PC-9 (cell line): ENCODE results near the gene SELPLG. TPM values are rescaled to one million over a fixed set of nuclear protein-coding genes. Genes with fewer than 3 reads are reported as not detected.

Source experiments
- BruUV-seq: library from RNA; stranded (reverse); fragments of 400-500 nt; replicated peaks from 2 replicates; lab custom pipeline; 2021; lab: Mats Ljungman, UMichigan
- CTCF ChIA-PET: fragments of 300-600 bp; sonication (Branson Sonifier 250); formaldehyde crosslinking; loops from one replicate; lab custom pipeline; 2022; ENCODE audit warnings: antibody characterized with exemption; lab: Charles Lee
- POLR2A ChIA-PET: fragments of 300-600 bp; sonication (Branson Sonifier 250); formaldehyde crosslinking; loops from one replicate; lab custom pipeline; 2022; ENCODE audit warnings: antibody characterized with exemption; ENCODE audit not compliant: unreplicated experiment; lab: Charles Lee
- DNase-seq, 2 experiments: peaks; one replicate each; pipeline versions ENCODE4 v3.0.0 to v3.0.0-alpha.2; 2015 to 2022; ENCODE audit warnings: mixed read lengths in 1 of 2
- H2AFZ ChIP-seq: fragments of 200-600 bp; sonication (generic); 2 replicates; pipeline ENCODE4 v1.8.1; 2017; ENCODE audit warnings: antibody characterized with exemption
- H3F3A ChIP-seq: fragments of 200-600 bp; sonication (generic); 2 replicates; pipeline ENCODE4 v1.8.1; 2017; ENCODE audit warnings: antibody characterized with exemption, mild to moderate bottlenecking, low read depth; ENCODE audit not compliant: insufficient read depth
- H3K27ac ChIP-seq: fragments of 200-600 bp; sonication (generic); 2 replicates; pipeline ENCODE4 v1.6.1; 2016; ENCODE audit warnings: mixed run types
- H3K27me3 ChIP-seq: fragments of 200-600 bp; sonication (generic); 2 replicates; pipeline ENCODE4 v1.6.1; 2016; ENCODE audit warnings: low read depth, mixed run types; ENCODE audit not compliant: insufficient read depth
- H3K36me3 ChIP-seq: fragments of 200-600 bp; sonication (generic); 2 replicates; pipeline ENCODE4 v1.6.1; 2016; ENCODE audit warnings: low read depth, mixed run types
- H3K4me1 ChIP-seq: fragments of 200-600 bp; sonication (generic); replicated peaks from 2 replicates; pipeline ENCODE4 v1.6.1; 2016; ENCODE audit warnings: mixed run types; ENCODE audit not compliant: insufficient read depth
- H3K4me2 ChIP-seq: fragments of 200-600 bp; sonication (generic); 2 replicates; pipeline ENCODE4 v1.6.1; 2017; ENCODE audit warnings: mixed run types
- H3K4me3 ChIP-seq: fragments of 200-600 bp; sonication (generic); 2 replicates; pipeline ENCODE4 v1.6.1; 2016; ENCODE audit warnings: mixed run types
- H3K79me2 ChIP-seq: fragments of 200-600 bp; sonication (generic); 2 replicates; pipeline ENCODE4 v1.6.1; 2017; ENCODE audit warnings: low read depth, mixed run types
- H3K9me2 ChIP-seq: fragments of 200-600 bp; sonication (generic); 2 replicates; pipeline ENCODE4 v1.8.1; 2017; ENCODE audit warnings: mild to moderate bottlenecking; ENCODE audit not compliant: insufficient read depth
- H3K9me3 ChIP-seq: fragments of 200-600 bp; sonication (generic); 2 replicates; pipeline ENCODE4 v1.8.1; 2016; ENCODE audit warnings: low read depth; ENCODE audit not compliant: insufficient read depth
- H4K20me1 ChIP-seq: fragments of 200-600 bp; sonication (generic); 2 replicates; pipeline ENCODE4 v1.8.1; 2017; ENCODE audit not compliant: insufficient read depth
- EZH2 ChIP-seq: fragments of 200-600 bp; sonication (generic); IDR thresholded peaks from 2 replicates; pipeline ENCODE4 v1.8.0; 2017; ENCODE audit warnings: antibody characterized with exemption, low read depth
- intact Hi-C: fragments of 100-400 bp; cut with micrococcal nuclease; formaldehyde crosslinking; loops from one replicate; pipeline ENCODE4 v1.10.0; 2022; ENCODE audit not compliant: unreplicated experiment
- total RNA-seq: library from RNA; stranded (reverse); gene quantifications from 2 replicates; pipeline ENCODE4 v1.2.3, GENCODE V29; 2021
- TF ChIP-seq, protein P1 (sequence below): fragments of 200-600 bp; sonication (generic); conservative IDR thresholded peaks from 2 replicates; pipeline ENCODE4 v1.6.1; 2017; ENCODE audit warnings: mixed run types, antibody characterized with exemption, mild to moderate bottlenecking, moderate library complexity

SELPLG gene
- total RNA-seq, 1 experiment from 2014 or later, result 0.96 TPM

DNA sequence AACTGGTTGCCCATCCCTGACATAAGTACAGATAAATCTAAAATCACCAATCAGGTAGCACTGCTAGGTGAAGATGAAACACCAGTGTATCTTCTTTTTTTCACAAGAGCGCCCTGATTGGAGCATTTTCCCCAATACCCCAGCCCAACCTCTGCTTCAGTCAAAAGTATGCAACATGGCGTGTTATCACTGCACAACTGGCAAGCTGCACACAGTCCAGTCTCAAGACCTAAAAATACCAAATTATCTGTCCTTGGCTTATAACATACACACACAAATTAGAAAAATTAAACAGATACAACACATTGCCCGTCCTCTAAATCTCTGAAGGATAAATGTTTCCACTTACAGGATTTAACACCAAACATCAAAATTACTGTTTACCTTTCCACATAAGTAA lies 20.2 kb upstream of the SELPLG start:
- ChIA-PET CTCF (no interaction called here), POLR2A (interaction anchor here (0.5 kb wide), 1 partner anchor 1340 kb away, joined by 3 read pairs; no protein-coding TSS in a partner anchor)
- TF ChIP-seq EZH2, result no peak
- TF ChIP-seq, protein P1, sequence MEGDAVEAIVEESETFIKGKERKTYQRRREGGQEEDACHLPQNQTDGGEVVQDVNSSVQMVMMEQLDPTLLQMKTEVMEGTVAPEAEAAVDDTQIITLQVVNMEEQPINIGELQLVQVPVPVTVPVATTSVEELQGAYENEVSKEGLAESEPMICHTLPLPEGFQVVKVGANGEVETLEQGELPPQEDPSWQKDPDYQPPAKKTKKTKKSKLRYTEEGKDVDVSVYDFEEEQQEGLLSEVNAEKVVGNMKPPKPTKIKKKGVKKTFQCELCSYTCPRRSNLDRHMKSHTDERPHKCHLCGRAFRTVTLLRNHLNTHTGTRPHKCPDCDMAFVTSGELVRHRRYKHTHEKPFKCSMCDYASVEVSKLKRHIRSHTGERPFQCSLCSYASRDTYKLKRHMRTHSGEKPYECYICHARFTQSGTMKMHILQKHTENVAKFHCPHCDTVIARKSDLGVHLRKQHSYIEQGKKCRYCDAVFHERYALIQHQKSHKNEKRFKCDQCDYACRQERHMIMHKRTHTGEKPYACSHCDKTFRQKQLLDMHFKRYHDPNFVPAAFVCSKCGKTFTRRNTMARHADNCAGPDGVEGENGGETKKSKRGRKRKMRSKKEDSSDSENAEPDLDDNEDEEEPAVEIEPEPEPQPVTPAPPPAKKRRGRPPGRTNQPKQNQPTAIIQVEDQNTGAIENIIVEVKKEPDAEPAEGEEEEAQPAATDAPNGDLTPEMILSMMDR, result no peak
- Histone ChIP-seq H3K9me3 (no peaks in the 10 kb centered on the region), H3K27ac (no peak overlapping the region), H3K27me3 (no peaks in the 10 kb centered on the region), H3K36me3 (0 out of 2 replicates have a peak, but pooled peaks cover 12% of the 10 kb centered on the region), H3F3A (0 out of 2 replicates have a peak, but pooled peaks cover under 1% of the 10 kb centered on the region), H3K4me1 (no peaks in the 10 kb centered on the region), H3K9me2 (no peaks in the 10 kb centered on the region), H2AFZ (no peak overlapping the region), H3K79me2 (no peaks in the 10 kb centered on the region), H3K4me3 (no peak overlapping the region), H3K4me2 (no peak overlapping the region), H4K20me1 (0 out of 2 replicates have a peak, but pooled peaks cover 6% of the 10 kb centered on the region)
- DNase-seq, result no peak
- intact Hi-C loops, result no loop called here
- BruUV-seq, result no TSS peak

DNA sequence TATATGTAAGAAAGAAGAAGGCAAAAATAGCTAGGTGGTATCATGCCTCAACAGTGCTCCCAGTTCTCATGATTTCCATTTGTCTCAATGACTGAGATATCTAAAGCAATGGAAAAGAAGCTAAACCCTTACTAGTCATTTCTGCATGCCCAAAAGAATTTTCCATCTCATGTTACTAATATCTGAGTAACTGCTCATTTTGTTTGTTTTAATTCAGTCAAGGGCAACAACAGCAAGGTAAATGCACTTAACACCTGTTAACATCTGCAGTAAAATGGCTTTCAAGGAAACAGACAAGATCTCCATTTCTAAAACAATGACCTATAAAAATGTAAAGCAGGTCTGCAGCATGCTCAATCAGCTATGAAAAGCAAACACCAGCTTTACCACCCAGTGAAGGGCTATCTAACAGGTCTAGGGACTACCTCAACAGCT lies 19.4 kb upstream of the SELPLG start:
- Histone ChIP-seq H2AFZ (no peak overlapping the region), H3F3A (0 out of 2 replicates have a peak, but pooled peaks cover 6% of the 10 kb centered on the region), H3K9me2 (no peaks in the 10 kb centered on the region), H3K36me3 (0 out of 2 replicates have a peak, but pooled peaks cover 10% of the 10 kb centered on the region), H3K27me3 (no peaks in the 10 kb centered on the region), H4K20me1 (0 out of 2 replicates have a peak, but pooled peaks cover 6% of the 10 kb centered on the region), H3K9me3 (no peaks in the 10 kb centered on the region), H3K4me1 (no peaks in the 10 kb centered on the region), H3K27ac (no peak overlapping the region), H3K79me2 (no peaks in the 10 kb centered on the region), H3K4me3 (no peak overlapping the region), H3K4me2 (no peak overlapping the region)
- no peak for TF ChIP-seq EZH2
- TF ChIP-seq, protein P1, result no peak
- intact Hi-C loops, result no loop called here
- no TSS peak for BruUV-seq
- CTCF ChIA-PET, result interaction anchor here (0.5 to 0.6 kb wide), 2 partner anchors 174 to 207 kb away, joined by 3 to 4 read pairs; no protein-coding TSS in a partner anchor
- DNase-seq, result no peak
- POLR2A ChIA-PET, result no interaction called here

DNA sequence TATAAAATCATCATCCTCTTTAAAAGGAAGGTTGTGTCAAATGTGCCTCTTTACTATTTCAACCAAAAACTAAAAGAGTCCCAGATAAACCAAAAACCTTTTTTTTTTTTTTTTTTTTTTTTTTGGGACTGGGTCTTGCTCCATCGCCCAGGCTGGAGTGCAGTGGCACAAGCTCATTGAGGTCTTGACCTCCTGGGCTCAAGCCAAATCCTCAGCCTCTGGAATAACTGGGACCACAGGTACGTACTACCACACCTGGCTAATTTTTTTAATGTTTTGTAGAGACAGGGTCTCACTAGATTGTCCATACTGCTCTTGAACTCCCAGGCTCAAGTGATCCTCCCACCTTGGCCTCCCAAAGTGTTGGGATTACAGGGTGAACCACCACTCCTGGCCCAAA lies 16.4 kb upstream of the SELPLG start:
- H4K20me1 ChIP-seq, result 0 out of 2 replicates have a peak, but pooled peaks cover 6% of the 10 kb centered on the region
- intact Hi-C loops, result no loop called here
- POLR2A ChIA-PET, result no interaction called here
- no peaks in the 10 kb centered on the region for H3K27me3 ChIP-seq
- 0 out of 2 replicates have a peak, but pooled peaks cover 6% of the 10 kb centered on the region for H3F3A ChIP-seq
- no TSS peak for BruUV-seq
- H3K4me1 ChIP-seq, result no peaks in the 10 kb centered on the region
- no peak overlapping the region for H2AFZ ChIP-seq
- H3K9me3 ChIP-seq, result no peaks in the 10 kb centered on the region
- DNase-seq, result no peak
- no peaks in the 10 kb centered on the region for H3K9me2 ChIP-seq
- CTCF ChIA-PET, result no interaction called here
- H3K4me3 ChIP-seq, result no peak overlapping the region
- no peaks in the 10 kb centered on the region for H3K79me2 ChIP-seq
- H3K27ac ChIP-seq, result no peak overlapping the region
- H3K4me2 ChIP-seq, result no peak overlapping the region
- 0 out of 2 replicates have a peak, but pooled peaks cover 23% of the 10 kb centered on the region for H3K36me3 ChIP-seq
- TF ChIP-seq, protein P1, result no peak
- TF ChIP-seq EZH2, result no peak
